Measurements from ENCODE around the gene PLVAP. TPM values are rescaled to one million over a fixed set of nuclear protein-coding genes. Genes with fewer than 3 reads are reported as not detected.

The PLVAP gene
- polyA plus RNA-seq, 1 donor = 68.7 TPM

Other genes with a start within 250 kb of the PLVAP start
- gene USE1, start 162.0 kb downstream of the PLVAP start, polyA plus RNA-seq (ENCODE audit: insufficient read length) = 35.1 TPM
- 8.2 TPM for gene OCEL1, start 151.1 kb downstream of the PLVAP start, polyA plus RNA-seq (ENCODE audit: insufficient read length)
- gene NR2F6, start 131.4 kb downstream of the PLVAP start, polyA plus RNA-seq (ENCODE audit: insufficient read length) = 36.0 TPM
- gene USHBP1, start 112.6 kb downstream of the PLVAP start, polyA plus RNA-seq (ENCODE audit: insufficient read length) = 8.8 TPM
- gene BABAM1, start 109.9 kb downstream of the PLVAP start, polyA plus RNA-seq (ENCODE audit: insufficient read length) = 105 TPM
- gene ANKLE1, start 95.4 kb downstream of the PLVAP start, polyA plus RNA-seq (ENCODE audit: insufficient read length) = 1.6 TPM
- 8.5 TPM for gene ABHD8, start 73.9 kb downstream of the PLVAP start, polyA plus RNA-seq (ENCODE audit: insufficient read length)
- 37.1 TPM for gene MRPL34, start 71.5 kb downstream of the PLVAP start, polyA plus RNA-seq (ENCODE audit: insufficient read length)
- gene DDA1, start 67.8 kb downstream of the PLVAP start, polyA plus RNA-seq (ENCODE audit: insufficient read length) = 37.7 TPM
- gene ANO8, start 42.5 kb downstream of the PLVAP start, polyA plus RNA-seq (ENCODE audit: insufficient read length) = 8.4 TPM
- gene GTPBP3, start 39.8 kb downstream of the PLVAP start, polyA plus RNA-seq (ENCODE audit: insufficient read length) = 14.2 TPM
- gene CCDC194, start 16.9 kb upstream of the PLVAP start, polyA plus RNA-seq (ENCODE audit: insufficient read length) = not detected
- 11.4 TPM for gene BST2, start 28.3 kb upstream of the PLVAP start, polyA plus RNA-seq (ENCODE audit: insufficient read length)
- gene MVB12A, start 42.7 kb upstream of the PLVAP start, polyA plus RNA-seq (ENCODE audit: insufficient read length) = 34.9 TPM
- 1.5 TPM for gene TMEM221, start 71.3 kb upstream of the PLVAP start, polyA plus RNA-seq (ENCODE audit: insufficient read length)
- not detected for gene NXNL1, start 83.6 kb upstream of the PLVAP start, polyA plus RNA-seq (ENCODE audit: insufficient read length)
- 23.4 TPM for gene SLC27A1, start 93.2 kb upstream of the PLVAP start, polyA plus RNA-seq (ENCODE audit: insufficient read length)
- gene PGLS, start 134.3 kb upstream of the PLVAP start, polyA plus RNA-seq (ENCODE audit: insufficient read length) = 62.4 TPM
- gene COLGALT1, start 178.3 kb upstream of the PLVAP start, polyA plus RNA-seq (ENCODE audit: insufficient read length) = 82.0 TPM

Data from hindlimb muscle (tissue), 1 donor.